CD4-positive, alpha-beta T cell treated with Interleukin-4 for 4 hours (primary cell): ENCODE measurements around the gene DNM1.
"Not testable (repeated sequence)": the region's sequence is repeated elsewhere in the genome, so short reads cannot be mapped to it uniquely, and the experiment has no call there.

Source experiments
- DNase-seq: peaks from one replicate; pipeline ENCODE4 v3.0.0-alpha.2; 2020

The DNM1 gene

DNA sequence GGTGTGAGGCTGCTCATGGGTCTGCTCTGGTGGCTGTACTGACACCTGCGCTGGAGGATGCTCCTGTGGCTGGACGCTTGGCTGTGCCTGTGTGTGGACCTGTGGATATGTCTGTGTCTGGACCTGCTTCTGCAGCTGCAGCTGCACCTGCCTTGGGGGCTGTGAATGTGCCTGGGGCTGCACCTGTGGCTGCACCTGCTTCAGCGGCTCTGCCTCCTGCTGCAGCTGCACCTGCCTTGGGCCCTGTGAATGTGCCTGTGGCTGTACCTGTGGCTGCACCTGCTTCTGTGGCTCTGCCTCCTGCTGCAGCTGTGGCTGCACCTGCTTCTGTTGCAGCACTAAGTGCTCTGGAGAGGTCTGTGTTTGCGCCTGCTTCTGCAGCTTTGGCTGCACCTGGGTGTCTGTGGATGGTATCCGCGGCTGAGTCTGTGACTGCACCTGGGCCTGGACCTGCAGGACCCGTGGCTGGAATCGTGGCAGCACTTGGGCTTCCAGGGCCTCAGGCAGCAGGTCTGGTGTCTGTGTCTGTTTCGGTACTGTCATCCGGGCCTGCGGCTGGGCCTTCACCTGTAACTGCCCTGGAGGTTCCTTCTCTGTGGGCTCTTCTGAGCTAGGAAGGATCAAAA, 24.3 kb upstream of the DNM1 start:
- no peak for DNase-seq

DNA sequence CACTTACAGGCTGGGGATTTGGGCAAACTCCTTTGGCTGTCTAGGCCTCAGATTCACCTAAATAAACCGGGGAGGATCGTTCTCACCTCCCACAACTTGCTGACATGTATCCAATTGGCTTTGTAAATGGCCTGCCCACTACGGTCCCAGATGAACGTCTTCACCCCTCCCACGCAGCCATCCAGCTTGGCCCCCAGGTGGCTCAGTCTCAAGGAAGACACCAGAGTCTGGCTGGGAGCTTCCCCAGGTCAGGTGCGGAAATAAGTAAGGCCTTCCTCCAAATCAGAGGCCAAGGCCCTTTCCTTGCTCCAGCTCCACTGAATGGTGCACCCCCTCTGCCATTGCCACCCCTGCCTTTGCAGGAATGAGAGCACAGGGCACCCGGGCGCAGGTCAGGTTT, 23.2 kb upstream of the DNM1 start:
- DNase-seq: no peak

DNA sequence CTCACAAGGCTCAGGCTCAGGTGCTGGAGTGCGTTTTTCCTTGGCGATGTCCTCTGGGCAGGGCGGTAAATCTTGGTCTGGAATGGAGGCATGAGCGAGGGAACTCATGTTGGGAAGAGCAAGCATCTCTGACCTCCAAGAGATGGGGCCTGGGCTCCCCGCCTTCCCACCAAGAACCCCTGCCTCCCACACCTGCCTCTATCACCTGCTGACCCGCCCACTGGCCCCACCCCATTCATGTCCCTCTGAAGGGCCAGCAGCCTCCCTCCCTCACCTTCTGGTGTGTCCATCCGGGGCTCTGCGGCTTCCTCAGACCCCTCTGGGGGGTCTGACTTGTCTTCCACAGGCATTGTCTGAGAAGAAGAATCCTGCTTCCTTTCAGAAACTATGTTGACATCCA, 22.7 kb upstream of the DNM1 start:
- DNase-seq: no peak

DNA sequence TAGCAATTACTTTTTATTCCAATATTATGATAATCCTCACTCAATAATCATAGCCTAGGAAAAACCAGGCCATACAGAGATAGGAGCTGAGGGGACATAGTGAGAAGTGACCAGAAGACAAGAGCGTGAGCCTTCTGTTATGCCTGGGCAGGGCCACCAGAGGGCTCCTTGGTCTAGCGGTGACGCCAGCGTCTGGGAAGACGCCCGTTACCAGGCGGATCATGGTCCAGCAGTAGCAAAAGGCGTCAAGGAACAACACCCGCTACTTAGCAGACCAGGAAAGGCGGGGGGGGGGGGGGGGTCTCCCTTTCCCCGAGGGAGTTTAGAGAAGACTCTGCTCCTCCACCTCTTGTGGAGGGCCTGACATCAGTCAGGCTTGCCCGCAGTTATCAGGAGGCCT, 21.7 kb upstream of the DNM1 start:
- DNase-seq: not testable (repeated sequence)

DNA sequence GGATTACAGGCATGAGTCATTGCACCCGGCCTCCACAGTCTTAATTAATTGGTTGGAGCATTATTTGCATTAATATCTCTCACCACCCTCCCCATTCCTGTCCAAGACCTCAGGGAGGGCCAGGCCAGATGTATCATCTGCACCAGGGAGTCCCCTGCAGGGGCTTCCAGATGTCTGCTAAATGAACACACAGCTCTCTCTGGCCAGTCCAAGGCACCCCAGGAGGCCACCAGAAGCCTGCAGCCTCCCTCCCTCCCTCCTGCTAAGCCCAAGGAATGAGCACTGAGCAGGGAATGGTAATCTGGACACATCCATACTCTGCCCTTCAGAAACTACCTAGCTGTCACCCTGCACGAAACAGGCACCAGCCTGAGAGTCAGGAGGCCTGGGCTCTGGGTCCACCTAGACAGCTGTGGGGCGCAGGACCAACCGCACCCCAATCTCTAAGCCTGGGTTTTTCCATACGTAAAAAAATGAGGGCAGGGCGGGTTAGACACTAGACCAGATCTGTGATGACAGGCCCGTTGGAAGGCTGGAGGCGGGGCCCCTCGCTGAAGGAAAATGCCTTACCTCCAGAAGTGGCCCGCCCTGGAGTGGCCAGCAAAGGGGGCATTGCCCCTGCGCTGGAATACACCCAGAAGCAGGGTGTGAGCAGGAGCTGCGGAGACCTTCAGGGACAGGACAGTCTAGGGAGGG, 20.1 kb upstream of the DNM1 start:
- no peak for DNase-seq

DNA sequence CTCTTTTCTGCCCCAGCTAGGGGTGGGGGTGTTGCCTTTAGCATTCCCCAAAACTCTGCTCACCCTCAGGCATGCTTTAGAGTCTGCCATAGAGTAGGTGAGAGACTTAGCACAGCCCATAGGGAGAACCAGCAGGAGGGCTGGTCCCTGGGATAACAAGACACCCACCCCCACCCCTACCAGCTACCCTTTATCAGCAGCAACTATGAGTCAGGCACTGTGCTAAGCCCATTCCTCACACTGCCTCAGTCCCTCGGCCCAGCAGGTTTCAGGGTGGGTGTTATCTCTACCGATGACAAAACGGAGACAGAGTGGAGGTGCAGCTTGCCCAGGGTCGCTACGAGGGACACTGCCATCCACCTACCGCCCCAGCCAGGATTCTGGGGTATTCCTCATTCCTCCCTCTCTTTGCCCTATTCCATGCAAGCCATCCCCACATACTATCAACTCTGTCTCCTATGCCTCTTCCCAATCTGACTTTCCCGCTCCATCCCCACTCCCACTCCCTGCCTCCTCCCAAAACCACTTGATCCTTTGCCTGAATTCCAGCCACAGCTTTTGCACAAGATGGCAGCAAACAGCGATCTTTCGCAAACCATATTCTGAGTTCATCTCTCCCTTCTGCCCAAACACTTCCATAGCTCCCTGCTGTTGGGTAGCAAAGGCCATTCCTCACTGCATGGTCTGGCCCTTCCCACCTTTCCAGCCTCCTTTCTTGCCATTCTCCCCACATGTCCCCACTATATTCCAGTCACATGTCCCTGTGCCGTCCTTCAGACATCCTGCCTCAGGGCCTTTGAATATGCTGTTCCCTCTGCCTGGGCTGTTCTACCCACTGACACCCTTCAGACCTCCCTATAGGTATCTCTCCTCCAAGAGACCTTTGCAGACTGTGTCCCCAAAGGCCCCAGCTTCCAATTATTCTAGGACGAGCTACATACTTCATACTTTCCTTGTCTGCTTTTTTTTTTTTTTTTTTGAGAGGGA, 16.9 kb upstream of the DNM1 start:
- DNase-seq: no peak

DNA sequence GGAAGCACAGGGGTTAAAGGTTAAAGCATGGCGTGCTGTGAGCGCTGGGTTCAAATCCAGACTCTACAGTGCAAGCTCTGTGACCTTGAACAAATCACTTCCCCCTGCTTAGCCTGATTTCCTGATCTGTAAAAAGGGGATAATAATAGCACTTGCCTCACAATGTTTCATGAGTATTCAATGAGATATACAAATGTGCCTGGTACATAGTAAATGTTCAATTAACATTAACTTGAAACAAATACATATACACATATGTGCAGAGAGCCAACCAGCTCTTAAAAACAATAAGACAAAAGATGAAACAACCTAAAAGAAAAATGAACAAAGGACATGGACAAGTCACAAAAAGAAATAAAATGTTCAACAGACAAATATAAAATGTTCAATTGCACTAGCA, 15.8 kb upstream of the DNM1 start:
- DNase-seq: no peak

DNA sequence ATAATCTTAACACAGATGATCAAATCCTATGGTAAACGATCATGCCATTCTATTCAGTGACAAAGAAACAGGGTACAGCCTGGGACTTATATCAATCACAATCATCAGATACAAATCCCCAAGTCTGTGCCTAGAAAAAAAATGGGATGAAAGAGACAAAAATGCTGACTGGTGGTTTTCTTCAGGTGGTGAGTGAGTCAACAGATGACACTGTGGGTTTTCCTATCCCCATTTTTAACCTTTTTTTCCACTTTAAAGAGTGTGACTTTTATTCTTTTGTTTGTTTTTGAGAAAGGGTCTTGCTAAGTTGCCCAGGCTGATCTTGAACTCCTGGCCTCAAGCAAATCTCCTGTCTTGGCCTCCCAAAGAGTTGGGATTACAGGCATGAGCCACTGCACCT, 15.0 kb upstream of the DNM1 start:
- DNase-seq: no peak

DNA sequence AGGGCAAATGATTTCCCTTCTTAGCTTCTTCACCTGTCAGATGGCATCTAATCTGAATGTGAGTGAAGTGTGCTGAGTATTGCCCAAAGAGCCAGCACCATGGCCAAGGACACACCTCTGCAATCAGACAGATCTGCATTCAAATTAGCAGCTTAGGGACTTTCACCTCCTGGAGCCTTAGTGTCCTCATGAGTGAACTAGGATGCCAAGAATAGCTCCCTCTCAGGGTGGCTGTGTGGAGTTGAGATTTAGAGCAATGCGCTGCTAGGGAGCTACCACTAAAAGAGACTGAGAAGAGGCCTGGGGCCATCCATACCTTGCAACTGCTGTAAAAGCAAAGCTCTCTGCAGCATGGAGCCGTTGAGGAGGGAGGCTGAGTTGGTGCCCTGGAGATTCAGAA, 13.2 kb upstream of the DNM1 start:
- no peak for DNase-seq

DNA sequence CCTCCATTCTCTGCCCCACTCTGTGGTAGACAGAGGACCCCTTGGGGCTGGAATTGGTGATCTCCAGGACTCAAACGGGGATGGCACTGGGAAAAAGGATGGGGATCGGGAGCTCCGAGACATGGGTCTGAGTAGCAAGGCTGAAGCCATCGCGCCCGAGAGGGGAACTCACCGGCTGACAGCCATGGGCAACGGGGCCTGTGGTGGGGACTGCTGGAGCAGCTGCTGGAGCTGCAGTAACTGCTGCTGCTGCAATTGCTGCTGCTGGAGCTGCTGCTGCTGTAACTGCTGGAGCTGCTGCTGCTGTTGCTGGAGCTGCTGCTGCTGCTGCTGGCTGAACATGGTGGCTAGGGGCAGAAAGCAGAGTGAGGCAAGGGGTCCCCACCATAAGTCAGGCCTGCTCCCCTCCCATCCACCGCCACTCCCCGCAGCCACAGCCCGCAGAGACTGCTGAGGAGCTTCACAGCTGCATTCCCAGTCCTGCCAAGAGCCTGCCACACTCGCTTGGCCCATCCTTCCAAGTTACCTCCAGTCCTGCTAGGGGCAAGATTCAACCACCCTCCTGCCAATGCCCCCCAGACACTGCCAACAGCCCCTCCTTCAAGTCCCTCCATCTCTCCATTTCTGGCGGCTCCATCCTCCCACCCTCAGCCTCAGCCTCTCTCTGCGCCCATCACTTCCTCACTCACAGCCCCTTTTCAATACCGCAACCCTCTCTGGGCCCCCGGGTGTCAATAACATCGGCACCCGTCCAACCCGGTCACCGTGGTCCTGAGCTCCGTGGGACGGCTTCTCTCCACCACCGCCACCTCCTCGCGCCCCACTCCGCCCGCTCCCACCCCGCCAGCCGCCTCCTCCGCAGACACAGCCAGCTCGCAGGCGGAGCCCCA, 12.4 kb upstream of the DNM1 start:
- no peak for DNase-seq

DNA sequence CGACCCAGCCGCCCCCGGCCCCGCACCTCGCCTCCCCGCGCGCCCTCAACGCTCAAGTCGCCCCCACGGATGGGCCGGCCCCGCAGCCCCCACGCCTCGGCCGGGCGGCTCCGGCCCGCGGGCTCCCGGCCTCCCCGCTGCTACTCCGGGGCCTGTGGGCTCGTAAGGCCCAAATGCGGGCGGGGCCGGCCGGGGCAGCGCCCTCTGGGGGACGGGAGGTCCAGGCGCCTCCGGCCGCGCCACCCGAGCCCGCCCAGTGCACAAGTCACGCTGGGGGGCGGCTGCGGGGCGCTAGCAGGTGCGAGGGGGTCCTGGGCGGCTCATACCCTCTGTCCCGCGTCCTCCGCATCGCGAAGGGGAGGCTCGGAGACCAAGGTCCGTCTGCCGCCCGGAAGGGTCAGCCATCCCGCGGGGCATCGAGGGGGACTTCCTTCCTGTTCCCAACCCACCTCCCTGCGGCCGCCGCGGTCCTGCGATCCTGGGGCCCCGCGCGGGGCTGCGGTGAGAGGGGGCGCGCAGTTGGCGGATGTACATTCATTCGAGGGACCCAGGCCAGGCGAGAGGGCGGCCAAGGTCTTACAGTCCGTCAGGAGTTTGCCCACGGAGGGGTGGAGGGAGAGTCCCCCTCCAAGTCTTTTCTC, 11.7 kb upstream of the DNM1 start, which contains the start of gene CIZ1:
CIZ1 (minus strand) TSS at position 167 of the 641 bp plus-strand sequence. CDS start 715 bp downstream, outside the sequence.
- peak; percentile 65 for DNase-seq

DNA sequence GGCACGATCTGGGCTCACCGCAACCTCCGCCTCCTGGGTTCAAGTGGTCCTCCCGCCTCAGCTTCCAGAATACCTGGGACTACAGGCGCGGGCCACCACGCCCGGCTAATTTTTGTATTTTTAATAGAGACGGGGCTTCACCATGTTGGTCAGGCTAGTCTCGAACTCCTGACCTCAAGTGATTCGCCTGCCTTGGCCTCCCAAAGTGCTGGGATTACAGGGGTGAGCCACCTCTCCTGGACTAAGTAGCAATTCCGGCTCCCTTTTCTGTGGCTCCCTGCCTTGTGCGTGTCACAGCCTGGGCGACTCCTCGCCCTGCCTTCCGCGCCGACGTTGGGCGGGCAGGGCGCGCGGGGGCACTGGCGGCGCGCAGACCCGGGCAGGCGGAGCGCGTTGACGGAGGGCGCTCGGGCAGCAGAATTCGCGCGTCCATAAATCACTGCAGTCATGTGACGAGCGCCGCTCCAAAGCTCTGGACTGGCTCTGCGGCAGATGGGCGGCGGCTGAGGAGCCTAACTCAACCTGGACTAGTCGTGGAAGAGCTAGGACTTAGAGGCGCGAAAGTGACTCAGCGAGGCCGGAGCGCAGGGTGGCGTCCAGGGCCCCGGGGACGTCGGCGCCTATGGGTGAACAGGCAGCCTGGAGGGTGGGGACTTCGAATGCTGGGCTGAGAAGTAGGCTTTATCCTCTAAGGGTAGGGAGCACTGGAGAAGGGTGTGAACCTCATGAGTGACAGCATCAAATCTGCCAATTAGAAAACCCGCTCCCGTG, 10.4 kb upstream of the DNM1 start:
- DNase-seq: peak; percentile 45

DNA sequence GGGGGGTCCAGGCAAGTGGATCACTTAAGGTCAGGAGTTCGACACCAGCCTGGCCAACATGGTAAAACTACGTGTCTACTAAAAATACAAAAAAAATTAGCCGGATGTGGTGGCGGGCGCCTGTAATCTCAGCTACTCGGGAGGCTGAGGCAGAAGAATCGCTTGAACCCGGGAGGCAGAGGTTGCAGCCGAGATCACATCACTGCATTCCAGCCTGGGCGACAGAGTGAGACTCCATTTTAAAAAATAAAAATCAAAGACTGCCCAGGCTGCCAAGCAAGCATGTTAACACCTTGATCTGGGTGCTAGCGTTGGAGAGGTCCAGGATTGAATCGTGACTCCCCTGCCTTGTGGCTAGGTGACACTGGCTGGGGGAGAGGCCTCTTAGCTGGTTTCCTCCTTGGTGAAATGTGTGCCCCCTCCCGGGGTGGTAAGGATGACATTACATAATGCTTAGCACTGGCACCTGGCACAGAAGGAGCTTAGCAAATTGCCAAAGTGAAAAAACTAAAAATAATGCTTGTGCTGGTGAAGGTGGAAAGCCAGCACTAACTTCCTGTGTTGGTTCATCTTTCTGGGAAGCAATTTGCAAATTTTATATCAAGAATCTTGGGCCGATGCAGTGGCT, 9.6 kb upstream of the DNM1 start:
- DNase-seq: no peak

DNA sequence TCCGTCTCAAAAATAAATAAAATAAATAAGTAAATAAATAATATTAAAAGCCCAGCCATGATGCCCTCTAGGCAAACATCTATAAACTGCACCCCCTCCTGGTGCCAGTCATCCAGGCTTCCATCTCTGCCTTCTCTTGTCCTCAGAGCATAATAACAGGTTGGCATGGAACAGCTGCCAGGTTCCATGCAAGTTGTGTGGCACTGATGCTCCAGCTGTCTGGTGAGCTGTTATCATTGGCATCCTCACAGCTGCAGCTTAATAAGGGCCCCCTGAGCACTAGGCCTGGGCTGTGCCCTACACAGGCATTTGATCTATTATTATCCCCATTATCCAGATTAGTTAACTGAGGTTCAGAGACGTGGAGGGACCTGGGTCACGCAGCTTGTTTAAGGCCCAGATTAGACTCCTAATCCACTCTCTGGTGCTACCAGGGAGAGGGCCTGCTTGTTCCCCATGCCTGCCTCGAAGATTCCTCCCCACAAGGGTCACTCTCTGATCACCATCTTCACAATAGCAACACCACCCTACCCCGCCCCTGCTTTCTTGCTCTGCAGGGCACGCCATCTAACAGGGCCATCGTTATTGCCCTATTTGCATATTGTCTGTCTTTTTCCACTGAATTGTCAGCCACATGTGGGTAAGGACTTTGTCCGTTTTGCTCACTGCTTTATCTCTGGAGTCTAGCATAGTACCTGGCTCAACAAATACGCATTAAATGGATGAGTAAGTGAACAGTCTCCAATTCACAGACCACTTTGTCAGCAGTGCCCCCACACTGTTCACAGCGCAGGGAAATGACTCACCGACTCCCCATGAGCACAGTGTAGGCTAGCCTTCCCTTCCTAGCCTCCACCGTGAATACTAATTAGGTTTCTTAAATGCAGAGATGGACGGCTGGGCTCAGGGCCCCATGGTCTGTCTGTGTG, 1.5 kb upstream of the DNM1 start:
- no peak for DNase-seq

DNA sequence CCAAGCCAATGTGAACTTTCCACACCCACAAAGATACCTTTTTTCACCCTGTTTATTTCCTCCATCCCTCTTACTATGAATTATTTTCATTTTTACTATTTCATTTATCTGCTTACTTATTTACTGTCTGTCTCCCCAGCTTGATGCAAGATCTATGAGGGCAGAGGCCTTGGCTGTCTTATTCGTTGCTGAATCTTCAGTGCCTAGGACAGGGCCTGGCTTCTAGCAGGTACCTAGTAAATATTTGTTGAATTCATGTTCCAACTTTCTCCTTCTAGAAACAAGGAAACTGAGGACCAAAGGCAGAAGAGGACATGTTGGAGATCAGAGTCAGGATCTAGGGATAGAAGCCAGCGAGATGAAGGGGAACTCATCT, 543 bp upstream of the DNM1 start:
- DNase-seq: no peak

DNA sequence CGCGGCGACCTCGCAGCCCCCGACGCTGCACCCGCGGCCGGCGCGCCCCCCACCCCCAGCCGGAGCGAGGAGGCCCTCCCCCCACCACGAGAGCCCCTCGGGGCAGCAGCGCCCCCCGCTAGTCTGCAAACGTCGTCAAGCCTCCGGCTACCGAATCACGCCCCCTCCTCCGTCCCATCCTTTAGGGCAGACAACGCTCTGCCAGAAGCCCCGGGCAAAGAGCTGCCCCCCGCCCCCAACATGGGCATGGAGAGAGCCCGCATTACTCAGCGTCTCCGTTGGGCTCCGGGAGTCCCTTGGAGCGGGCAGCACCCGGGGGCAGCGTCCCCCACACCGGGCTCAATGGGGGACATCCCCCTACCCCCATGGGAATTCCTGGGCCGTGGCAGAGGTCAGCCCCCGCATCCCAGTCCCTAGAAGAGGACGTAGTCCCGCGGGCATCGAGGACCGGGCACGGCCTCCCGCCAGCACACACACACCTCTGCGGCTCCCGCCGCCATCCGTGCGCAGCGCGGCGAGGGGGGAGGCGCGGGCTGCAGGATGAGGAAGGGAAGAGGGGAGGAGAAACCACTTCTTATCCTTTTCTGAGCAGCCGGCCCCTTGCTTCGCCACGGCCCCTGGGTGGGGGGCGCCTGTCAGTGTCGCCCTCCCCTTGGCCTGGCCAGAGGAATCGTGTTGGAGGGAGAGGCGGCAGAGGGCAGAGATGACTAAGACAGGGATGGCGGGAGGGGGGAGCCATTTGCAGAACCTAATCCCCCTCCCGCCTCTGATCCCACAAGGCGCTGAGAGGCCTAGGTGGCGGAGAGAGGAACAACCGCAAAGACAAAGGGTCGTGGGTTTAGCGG, 750 bp downstream of the DNM1 start:
- no peak for DNase-seq

DNA sequence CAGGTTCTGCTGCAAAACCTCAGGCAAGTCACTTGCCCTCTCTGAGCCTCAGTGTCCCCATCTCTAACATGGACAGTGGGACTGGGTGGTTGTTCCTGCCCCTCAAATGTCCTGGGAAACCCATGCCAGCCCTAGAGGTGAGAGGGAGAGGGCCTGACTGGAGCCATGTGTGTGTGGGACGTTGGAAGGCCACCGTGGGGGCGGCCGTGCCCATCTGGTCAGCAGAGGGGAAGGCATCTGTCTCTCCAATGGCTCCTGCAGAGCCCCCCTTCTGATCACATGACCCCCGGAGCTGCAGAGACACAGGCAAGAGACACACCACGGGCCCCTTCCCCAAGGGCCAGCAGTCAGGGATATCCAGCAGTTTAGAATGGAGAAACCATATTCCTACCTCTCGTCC, 1.7 kb downstream of the DNM1 start:
- no peak for DNase-seq

DNA sequence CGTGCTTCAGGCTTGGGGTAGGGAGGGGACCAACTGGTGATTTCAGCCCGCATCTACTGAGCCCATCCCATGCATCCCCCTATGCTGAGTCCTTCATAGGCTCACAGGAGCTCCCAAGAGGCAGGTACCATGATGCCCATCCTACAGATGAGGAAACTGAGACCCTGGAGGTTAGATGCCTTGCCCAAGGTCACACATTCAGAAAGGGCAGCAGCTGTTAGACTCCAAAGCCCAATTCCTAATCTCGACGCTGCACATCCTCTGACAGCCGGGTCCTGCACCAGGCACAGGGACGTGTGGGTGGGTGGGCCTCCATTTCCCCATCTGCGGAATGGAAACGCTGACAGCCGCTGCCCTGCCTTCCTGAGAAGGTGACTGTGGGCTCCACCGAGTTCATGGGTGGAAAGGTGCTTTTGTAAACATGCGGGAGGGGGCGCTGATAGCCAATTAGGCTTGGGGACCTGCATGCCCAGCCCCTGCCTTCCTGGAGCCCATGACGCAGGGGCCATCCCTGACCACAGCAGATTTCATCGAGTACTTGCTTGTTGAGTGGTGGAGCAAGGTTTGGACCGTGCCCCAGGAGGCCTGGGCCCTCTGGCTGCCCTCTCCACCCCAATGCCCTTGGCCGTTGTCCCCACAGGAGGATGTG, 2.2 kb downstream of the DNM1 start:
- DNase-seq: no peak
